Fibroblast of villous mesenchyme (primary cell): ENCODE data around the gene AFG1L. TPM values are rescaled to one million over a fixed set of nuclear protein-coding genes. Genes with fewer than 3 reads are reported as not detected.
A peak's percentile ranks its signal among the peaks of the same experiment; 100 is the strongest.

ENCODE experiments used
- DNase-seq: peaks from one replicate; pipeline ENCODE4 v3.0.0-alpha.2; 2010; ENCODE audit warnings: low read depth
- H3K4me3 ChIP-seq: 2 replicates; pipeline ENCODE4 v1.5.1; 2011; ENCODE audit warnings: low read depth, mild to moderate bottlenecking, low read length
- CTCF ChIP-seq: IDR thresholded peaks from 2 replicates; pipeline ENCODE4 v1.5.1; 2012; ENCODE audit warnings: low read depth, mild to moderate bottlenecking, low read length; ENCODE audit not compliant: insufficient read depth
- total RNA-seq: library from RNA; depleted of rRNA; stranded (reverse); fragments of >200 nt; gene quantifications from 2 replicates; pipeline ENCODE4 v1.2.3, GENCODE V29; 2012

Gene AFG1L
- total RNA-seq, 1 donor = 6.0 TPM

- TF ChIP-seq CTCF = no peak
- no peak for DNase-seq
- H3K4me3 ChIP-seq = no peak overlapping the region
Measured at GRCh38 chr6:108502832-108503231, 208.0 kb downstream of the AFG1L start.

- H3K4me3 ChIP-seq = no peak overlapping the region
- TF ChIP-seq CTCF = no peak
- DNase-seq = no peak
Measured at GRCh38 chr6:108507316-108507715, 212.5 kb downstream of the AFG1L start.

GRCh38 chr6:108510461-108511319 lies 215.8 kb downstream of the AFG1L start:
- TF ChIP-seq CTCF = no peak

GRCh38 chr6:108518714-108519576 lies 224.1 kb downstream of the AFG1L start:
- no peak overlapping the region for H3K4me3 ChIP-seq
- DNase-seq = peak; percentile 18
- TF ChIP-seq CTCF = peak; percentile 59

More at GRCh38 chr6:108510461-108511319, 215.8 kb downstream of the AFG1L start:
- DNase-seq = peak; percentile 21
- no peak overlapping the region for H3K4me3 ChIP-seq

- H3K4me3 ChIP-seq = no peak overlapping the region
- no peak for DNase-seq
- TF ChIP-seq CTCF = no peak
Measured at GRCh38 chr6:108521616-108522107, 226.8 kb downstream of the AFG1L start.

- no peak for DNase-seq
- TF ChIP-seq CTCF = no peak
- H3K4me3 ChIP-seq = no peak overlapping the region
Measured at GRCh38 chr6:108523697-108524096, 228.8 kb downstream of the AFG1L start.
